Activated naive CD8-positive, alpha-beta T cell treated with anti-CD3 and anti-CD28 coated beads for 36 hours (primary cell): ENCODE measurements around the gene ZNF862. TPM values are rescaled to one million over a fixed set of nuclear protein-coding genes. Genes with fewer than 3 reads are reported as not detected.

Experiments
- DNase-seq: peaks from one replicate; pipeline ENCODE4 v3.0.0; 2021
- H3K27ac Mint-ChIP-seq: one replicate; pipeline ENCODE4 v1.8.0; 2022; ENCODE audit warnings: mild to moderate bottlenecking, moderate library complexity, mixed read lengths
- H3K27me3 Mint-ChIP-seq: one replicate; pipeline ENCODE4 v1.8.0; 2022; ENCODE audit warnings: mild to moderate bottlenecking, mixed read lengths
- H3K36me3 Mint-ChIP-seq: one replicate; pipeline ENCODE4 v1.8.0; 2021; ENCODE audit warnings: mild to moderate bottlenecking, mixed read lengths
- H3K4me1 Mint-ChIP-seq: one replicate; pipeline ENCODE4 v1.8.0; 2021; ENCODE audit warnings: mixed read lengths
- H3K4me3 Mint-ChIP-seq: one replicate; pipeline ENCODE4 v1.8.0; 2022; ENCODE audit warnings: mild to moderate bottlenecking, moderate library complexity, mixed read lengths
- H3K9me3 Mint-ChIP-seq: one replicate; pipeline ENCODE4 v1.8.0; 2022; ENCODE audit warnings: mixed read lengths
- total RNA-seq, 2 experiments: library from RNA; stranded (reverse); gene quantifications; one replicate each; pipeline ENCODE4 v1.2.3, GENCODE V29; 2021

ZNF862 gene
- total RNA-seq, 2 experiments from 2014 or later: 5.9 to 7.0 TPM

DNA sequence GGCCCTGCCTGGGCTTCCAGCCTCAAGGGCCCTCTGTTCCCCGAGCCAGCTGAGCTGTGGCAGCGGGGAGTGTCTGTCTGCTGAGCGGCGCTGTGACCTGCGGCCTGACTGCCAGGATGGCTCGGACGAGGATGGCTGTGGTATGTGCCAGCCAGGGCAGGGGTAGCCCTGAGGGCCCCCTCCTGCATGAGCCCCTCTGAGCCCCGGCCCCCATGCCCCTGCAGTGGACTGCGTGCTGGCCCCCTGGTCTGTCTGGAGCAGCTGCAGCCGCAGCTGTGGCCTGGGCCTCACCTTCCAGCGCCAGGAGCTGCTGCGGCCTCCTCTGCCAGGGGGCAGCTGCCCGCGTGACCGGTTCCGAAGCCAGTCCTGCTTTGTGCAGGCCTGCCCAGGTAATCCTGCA, 36.4 kb upstream of the ZNF862 start:
- Mint-ChIP-seq H3K36me3 (no peaks in the 10 kb centered on the region), H3K27me3 (no peaks in the 10 kb centered on the region), H3K27ac (no peak overlapping the region), H3K4me1 (no peaks in the 10 kb centered on the region), H3K4me3 (no peak overlapping the region), H3K9me3 (no peaks in the 10 kb centered on the region)
- no peak for DNase-seq

DNA sequence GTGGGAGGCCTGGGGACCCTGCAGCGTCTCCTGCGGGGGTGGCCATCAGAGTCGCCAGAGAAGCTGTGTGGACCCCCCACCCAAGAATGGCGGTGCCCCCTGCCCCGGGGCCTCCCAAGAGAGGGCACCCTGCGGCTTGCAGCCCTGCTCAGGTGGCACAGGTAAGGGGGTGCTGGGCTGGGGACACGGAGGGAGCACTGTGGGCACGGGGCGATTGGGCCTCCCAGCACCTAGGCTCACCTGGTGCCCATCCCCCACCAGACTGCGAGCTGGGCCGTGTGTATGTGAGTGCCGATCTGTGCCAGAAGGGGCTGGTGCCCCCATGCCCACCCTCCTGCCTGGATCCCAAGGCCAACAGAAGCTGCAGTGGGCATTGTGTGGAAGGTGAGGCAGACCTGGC, 35.2 kb upstream of the ZNF862 start:
- no peaks in the 10 kb centered on the region for H3K9me3 Mint-ChIP-seq
- no peaks in the 10 kb centered on the region for H3K4me1 Mint-ChIP-seq
- H3K4me3 Mint-ChIP-seq: no peak overlapping the region
- no peak overlapping the region for H3K27ac Mint-ChIP-seq
- H3K27me3 Mint-ChIP-seq: no peaks in the 10 kb centered on the region
- no peaks in the 10 kb centered on the region for H3K36me3 Mint-ChIP-seq
- DNase-seq: no peak

DNA sequence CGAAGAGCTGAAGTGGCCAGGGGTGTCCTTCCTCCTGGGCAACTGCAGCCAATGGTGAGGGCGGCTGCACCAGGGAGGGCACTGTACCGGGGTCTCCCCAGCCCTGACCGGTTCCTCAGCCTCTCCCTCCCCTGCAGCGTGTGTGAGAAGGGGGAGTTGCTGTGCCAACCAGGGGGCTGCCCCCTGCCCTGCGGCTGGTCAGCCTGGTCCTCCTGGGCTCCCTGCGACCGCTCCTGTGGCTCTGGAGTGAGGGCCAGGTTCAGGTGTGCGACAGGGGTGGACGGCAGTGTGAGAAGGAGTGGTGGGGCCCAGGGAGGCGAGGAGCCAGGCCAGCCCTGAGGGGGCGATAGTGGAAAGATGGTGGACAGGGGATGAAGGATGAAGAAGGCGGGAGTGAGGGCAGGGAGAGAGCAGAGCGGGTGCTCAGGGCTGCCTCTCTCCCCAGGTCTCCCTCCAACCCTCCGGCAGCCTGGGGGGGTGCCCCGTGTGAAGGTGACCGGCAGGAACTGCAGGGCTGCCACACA, 34.6 kb upstream of the ZNF862 start:
- Mint-ChIP-seq H3K9me3 (no peaks in the 10 kb centered on the region), H3K27me3 (no peaks in the 10 kb centered on the region)

DNA sequence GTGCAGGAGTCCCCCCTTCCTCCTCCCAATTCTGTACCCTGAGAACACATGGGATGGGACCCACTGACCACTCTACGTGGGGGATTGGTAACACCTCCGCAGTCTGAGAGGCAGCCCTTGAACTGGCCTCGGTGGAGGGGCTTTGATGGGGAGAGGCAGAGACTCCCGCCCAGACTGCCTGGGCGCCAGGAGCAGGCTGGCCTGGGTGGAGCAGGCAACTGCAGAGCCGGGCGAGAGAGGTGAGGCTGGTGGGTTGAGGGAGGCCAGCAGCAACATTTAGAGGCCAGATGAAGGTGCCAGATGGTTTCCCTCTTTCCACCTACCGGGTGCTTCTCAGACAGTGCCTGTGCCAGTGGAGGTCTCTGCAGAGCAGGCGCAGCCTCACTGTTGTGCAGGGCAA, 34.1 kb upstream of the ZNF862 start:
- H3K4me1 Mint-ChIP-seq: no peaks in the 10 kb centered on the region
- no peaks in the 10 kb centered on the region for H3K36me3 Mint-ChIP-seq
- H3K9me3 Mint-ChIP-seq: no peaks in the 10 kb centered on the region
- H3K4me3 Mint-ChIP-seq: no peak overlapping the region
- no peak for DNase-seq
- no peaks in the 10 kb centered on the region for H3K27me3 Mint-ChIP-seq
- no peak overlapping the region for H3K27ac Mint-ChIP-seq

More for the DNA sequence above, 34.6 kb upstream of the ZNF862 start:
- Mint-ChIP-seq H3K27ac (no peak overlapping the region), H3K4me1 (no peaks in the 10 kb centered on the region), H3K36me3 (no peaks in the 10 kb centered on the region), H3K4me3 (no peak overlapping the region)
- no peak for DNase-seq

DNA sequence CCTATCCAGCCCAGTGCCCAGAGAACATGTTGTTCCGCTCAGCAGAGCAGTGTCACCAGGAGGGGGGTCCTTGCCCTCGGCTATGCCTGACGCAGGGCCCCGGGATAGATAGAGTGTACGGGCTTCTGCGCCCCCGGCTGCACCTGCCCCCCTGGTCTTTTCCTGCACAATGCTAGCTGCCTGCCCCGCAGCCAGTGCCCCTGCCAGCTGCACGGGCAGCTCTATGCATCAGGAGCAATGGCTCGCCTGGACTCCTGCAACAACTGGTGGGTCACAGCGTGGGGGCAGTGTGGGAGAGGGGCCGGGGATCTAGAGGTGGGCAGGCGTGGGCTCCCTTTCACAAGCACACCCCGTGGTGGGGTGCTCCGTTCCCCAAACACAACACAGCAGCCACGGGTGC, 31.4 kb upstream of the ZNF862 start:
- Mint-ChIP-seq H3K4me1 (no peaks in the 10 kb centered on the region), H3K9me3 (no peaks in the 10 kb centered on the region), H3K27me3 (no peaks in the 10 kb centered on the region), H3K36me3 (no peaks in the 10 kb centered on the region), H3K27ac (no peak overlapping the region), H3K4me3 (no peak overlapping the region)
- DNase-seq: no peak

DNA sequence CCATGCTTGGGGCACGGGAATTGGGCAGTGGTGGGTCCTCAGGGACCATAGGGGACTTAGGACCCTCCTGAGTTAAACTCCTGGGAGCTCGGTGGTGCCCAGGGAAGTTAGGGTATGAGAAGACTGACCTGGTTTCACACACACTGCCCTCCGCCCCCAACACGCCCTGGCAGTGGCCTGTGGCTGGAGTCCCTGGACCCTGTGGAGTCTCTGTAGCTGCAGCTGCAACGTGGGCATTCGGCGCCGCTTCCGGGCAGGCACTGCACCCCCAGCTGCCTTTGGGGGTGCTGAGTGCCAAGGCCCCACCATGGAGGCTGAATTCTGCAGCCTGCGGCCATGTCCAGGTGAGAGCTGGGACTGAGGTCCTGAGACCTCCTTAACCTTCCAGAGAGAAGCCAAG, 29.9 kb upstream of the ZNF862 start:
- DNase-seq: no peak
- no peaks in the 10 kb centered on the region for H3K9me3 Mint-ChIP-seq
- H3K4me1 Mint-ChIP-seq: no peaks in the 10 kb centered on the region
- no peaks in the 10 kb centered on the region for H3K27me3 Mint-ChIP-seq
- H3K36me3 Mint-ChIP-seq: no peaks in the 10 kb centered on the region
- no peak overlapping the region for H3K27ac Mint-ChIP-seq
- H3K4me3 Mint-ChIP-seq: no peak overlapping the region

DNA sequence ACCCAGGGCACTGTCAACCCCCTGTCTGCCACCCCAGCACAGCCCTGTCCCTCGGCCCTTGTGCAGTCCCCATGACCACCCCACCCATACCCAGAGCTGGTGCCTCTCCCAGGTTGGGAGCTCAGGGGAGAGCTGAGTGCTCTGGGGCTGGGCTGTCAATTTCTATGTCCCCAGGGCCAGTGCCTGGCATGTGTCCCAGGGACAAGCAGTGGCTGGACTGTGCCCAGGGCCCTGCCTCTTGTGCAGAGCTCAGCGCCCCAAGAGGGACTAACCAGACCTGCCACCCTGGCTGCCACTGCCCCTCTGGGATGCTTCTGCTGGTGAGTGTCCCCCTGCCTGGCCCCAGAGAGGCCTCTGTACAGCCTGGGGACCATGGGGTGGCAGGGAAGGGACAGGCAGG, 29.0 kb upstream of the ZNF862 start:
- H3K9me3 Mint-ChIP-seq: no peaks in the 10 kb centered on the region
- no peak for DNase-seq
- no peak overlapping the region for H3K27ac Mint-ChIP-seq
- H3K4me1 Mint-ChIP-seq: no peaks in the 10 kb centered on the region
- no peaks in the 10 kb centered on the region for H3K27me3 Mint-ChIP-seq
- H3K36me3 Mint-ChIP-seq: no peaks in the 10 kb centered on the region
- no peak overlapping the region for H3K4me3 Mint-ChIP-seq

DNA sequence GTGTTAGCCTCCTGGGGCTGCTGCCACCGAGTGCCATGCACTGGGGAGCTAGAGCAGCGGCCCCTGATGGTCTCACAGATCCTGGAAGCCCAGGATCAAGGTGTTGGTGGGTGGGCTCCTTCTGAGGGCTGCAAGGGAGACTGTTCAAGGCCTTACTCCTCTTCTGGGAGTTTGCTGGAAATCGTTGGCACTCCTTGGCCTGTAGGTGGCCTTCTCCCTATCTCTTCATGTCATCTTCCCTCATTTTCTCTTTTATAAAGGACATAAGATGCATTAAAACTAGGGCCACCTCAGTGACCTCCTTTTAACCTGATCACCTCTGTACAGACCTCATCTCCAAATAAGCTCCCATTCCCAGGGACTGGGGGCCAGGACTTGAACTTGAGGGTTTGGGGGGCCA, 27.0 kb upstream of the ZNF862 start:
- DNase-seq: no peak
- Mint-ChIP-seq H3K36me3 (no peaks in the 10 kb centered on the region), H3K9me3 (no peaks in the 10 kb centered on the region), H3K4me1 (no peaks in the 10 kb centered on the region), H3K27ac (no peak overlapping the region), H3K4me3 (no peak overlapping the region), H3K27me3 (no peaks in the 10 kb centered on the region)

DNA sequence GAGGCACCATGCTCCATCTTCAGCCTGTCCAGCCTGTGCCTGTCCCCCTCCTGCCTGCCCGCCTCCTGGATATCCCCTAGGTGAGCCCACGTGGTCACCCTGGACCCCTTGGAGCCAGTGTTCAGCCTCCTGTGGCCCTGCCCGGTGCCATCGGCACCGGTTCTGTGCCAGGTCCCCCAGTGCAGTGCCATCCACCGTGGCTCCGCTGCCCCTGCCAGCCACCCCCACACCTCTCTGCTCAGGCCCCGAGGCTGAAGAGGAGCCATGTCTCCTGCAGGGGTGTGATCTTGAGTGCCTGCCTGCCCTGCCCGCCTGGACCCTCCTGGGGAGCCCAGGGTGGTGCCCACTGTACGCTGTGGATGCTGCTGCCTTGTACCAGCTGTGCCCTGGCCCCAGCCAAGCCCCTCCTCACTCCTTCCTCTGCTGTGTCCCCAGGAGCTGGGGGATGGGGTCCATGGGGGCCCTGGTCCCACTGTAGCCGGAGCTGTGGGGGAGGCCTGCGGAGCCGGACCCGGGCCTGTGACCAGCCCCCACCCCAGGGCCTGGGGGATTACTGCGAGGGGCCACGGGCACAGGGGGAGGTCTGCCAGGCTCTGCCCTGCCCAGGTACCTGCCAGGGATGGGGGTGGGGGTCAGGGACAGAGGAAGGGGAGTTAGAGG, 26.2 kb upstream of the ZNF862 start:
- Mint-ChIP-seq H3K4me1 (no peaks in the 10 kb centered on the region), H3K27ac (no peak overlapping the region), H3K4me3 (no peak overlapping the region), H3K36me3 (no peaks in the 10 kb centered on the region), H3K9me3 (no peaks in the 10 kb centered on the region), H3K27me3 (no peaks in the 10 kb centered on the region)
- no peak for DNase-seq

DNA sequence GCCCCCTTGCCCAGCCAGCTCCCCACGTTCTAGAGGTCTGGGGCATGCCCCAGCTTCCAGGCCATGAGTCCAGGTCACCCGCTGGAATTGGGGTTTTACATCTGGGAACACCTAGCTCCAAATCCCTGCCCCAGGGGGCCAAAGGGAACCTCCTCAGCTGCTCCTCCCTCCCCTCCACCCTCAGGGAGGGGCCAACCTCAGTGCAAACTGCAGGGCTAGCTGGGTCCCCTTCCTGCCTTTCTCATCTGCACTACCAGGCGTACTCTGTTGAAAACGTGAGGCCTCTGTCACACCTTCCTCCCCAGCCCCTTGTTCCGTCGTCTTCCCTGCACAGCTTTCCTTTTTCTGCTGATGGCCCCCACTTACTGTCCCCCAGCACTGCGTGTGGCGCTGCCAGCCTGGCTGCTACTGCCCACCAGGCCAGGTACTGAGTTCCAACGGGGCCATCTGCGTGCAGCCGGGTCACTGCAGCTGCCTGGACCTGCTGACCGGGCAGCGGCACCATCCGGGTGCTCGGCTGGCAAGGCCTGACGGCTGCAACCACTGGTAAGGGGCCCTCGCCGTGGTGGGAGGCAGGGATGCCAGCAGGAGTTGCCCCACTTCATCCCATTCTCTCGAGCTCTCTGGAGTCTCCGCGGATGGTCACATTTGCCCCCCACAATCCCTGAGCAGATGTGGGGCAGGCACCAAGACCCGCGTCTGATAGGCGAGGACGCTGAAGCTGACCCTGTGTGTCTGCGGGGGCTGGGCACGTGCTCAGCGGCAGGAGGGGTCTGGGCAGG, 24.7 kb upstream of the ZNF862 start:
- no peaks in the 10 kb centered on the region for H3K9me3 Mint-ChIP-seq
- no peaks in the 10 kb centered on the region for H3K27me3 Mint-ChIP-seq
- no peaks in the 10 kb centered on the region for H3K36me3 Mint-ChIP-seq

DNA sequence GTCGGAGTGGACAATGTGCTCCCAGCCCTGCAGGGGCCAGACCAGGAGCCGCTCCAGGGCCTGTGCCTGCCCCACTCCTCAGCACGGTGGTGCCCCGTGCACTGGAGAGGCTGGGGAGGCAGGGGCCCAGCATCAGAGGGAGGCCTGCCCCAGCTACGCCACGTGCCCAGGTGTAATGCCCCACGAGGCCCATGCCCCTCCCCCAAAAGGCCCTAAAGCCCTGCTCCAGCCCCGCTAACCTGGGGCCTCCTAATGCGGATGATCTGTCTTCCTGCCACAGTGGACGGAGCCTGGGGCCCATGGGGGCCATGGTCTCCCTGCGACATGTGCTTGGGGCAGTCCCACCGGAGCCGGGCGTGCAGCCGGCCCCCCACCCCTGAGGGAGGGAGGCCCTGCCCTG, 23.7 kb upstream of the ZNF862 start:
- no peak for DNase-seq
- no peak overlapping the region for H3K4me3 Mint-ChIP-seq
- no peaks in the 10 kb centered on the region for H3K27me3 Mint-ChIP-seq
- H3K9me3 Mint-ChIP-seq: no peaks in the 10 kb centered on the region
- no peaks in the 10 kb centered on the region for H3K4me1 Mint-ChIP-seq
- no peak overlapping the region for H3K27ac Mint-ChIP-seq
- H3K36me3 Mint-ChIP-seq: no peaks in the 10 kb centered on the region

More for the DNA sequence above, 24.7 kb upstream of the ZNF862 start:
- no peak for DNase-seq
- no peak overlapping the region for H3K27ac Mint-ChIP-seq
- H3K4me1 Mint-ChIP-seq: no peaks in the 10 kb centered on the region
- no peak overlapping the region for H3K4me3 Mint-ChIP-seq

DNA sequence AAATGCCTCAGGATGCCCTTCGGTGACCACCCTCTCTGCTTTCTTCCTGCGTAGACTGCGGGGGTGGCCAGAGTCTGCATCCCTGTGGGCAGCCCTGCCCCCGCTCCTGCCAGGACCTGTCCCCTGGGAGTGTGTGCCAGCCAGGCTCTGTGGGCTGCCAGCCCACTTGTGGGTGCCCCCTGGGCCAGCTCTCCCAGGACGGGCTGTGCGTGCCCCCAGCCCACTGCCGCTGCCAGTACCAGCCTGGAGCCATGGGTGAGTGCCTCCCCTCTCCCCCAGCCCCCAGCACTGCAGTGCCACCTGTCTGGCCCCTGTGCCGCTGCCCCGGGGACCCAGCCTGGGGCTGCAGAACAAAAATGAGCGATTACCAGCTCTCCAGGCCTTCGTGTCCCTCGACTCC, 23.1 kb upstream of the ZNF862 start:
- Mint-ChIP-seq H3K27ac (no peak overlapping the region), H3K27me3 (no peaks in the 10 kb centered on the region), H3K9me3 (no peaks in the 10 kb centered on the region), H3K4me3 (no peak overlapping the region), H3K36me3 (no peaks in the 10 kb centered on the region), H3K4me1 (no peaks in the 10 kb centered on the region)
- no peak for DNase-seq

DNA sequence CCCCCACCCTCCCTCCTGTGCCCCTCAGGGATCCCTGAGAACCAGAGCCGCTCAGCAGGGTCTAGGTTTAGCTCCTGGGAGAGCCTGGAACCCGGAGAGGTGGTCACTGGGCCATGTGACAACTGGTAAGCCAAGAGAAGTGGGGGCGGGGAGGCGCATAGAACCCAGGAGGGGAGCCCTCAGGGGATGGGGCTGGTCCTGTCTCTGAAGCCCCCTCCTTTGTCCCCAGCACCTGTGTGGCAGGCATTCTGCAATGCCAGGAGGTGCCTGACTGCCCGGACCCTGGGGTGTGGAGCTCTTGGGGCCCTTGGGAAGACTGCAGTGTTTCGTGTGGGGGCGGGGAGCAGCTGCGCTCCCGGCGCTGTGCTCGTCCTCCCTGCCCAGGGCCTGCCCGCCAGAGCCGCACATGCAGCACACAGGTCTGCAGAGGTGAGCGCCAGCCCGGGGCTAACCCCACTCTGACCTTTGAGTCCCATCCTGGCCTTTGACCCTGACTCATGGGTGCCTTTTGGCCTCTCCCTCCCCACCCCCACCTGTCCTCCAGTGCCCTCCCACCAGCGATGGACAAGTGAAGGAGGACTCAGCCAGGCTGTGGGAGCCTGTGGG, 22.4 kb upstream of the ZNF862 start:
- no peak overlapping the region for H3K4me3 Mint-ChIP-seq
- H3K36me3 Mint-ChIP-seq: no peaks in the 10 kb centered on the region

DNA sequence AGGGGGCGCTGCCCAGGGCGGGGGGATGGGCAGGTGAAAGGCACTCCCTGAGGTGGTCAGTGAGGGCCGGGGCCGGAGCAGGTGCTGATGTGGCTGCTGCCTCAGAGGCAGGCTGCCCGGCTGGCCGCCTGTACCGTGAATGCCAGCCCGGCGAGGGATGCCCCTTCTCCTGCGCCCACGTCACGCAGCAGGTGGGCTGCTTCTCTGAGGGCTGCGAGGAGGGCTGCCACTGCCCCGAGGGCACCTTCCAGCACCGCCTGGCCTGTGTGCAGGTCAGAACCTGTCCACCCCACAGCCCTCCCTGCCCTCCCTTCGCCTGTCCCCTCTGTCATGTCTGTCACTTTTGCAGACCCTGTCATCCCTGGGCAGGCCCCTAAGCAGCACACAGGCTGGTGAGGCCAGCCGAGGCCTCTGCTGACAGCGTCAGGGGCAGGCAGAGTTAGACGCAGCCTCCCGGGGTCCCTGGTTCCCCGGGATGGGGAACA, 21.9 kb upstream of the ZNF862 start:
- no peak overlapping the region for H3K4me3 Mint-ChIP-seq
- no peaks in the 10 kb centered on the region for H3K4me1 Mint-ChIP-seq
- no peaks in the 10 kb centered on the region for H3K36me3 Mint-ChIP-seq
- no peaks in the 10 kb centered on the region for H3K9me3 Mint-ChIP-seq
- no peak overlapping the region for H3K27ac Mint-ChIP-seq
- no peaks in the 10 kb centered on the region for H3K27me3 Mint-ChIP-seq
- no peak for DNase-seq

More for the DNA sequence above, 22.4 kb upstream of the ZNF862 start:
- Mint-ChIP-seq H3K9me3 (no peaks in the 10 kb centered on the region), H3K27ac (no peak overlapping the region), H3K4me1 (no peaks in the 10 kb centered on the region), H3K27me3 (no peaks in the 10 kb centered on the region)
- DNase-seq: no peak

DNA sequence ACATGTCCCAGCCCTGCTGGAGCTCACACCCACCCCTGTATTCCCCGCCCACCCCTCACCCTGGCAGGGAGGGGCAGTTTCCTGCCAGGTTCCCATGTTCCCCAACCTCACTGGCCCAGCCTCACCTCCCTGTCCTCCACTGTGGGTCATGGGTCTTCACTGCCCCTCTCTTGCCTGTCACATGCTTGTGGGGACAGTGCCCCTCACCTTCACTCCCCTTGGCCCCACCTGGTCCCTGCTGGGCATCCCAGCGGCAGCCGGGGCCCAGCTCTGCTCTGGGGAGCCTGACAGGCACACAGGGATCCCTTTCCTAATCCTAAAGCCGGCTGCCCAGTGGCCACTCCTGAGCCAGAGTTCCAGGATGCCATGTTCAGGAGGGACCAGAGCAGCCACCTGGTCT, 21.4 kb upstream of the ZNF862 start:
- no peak overlapping the region for H3K27ac Mint-ChIP-seq
- no peaks in the 10 kb centered on the region for H3K36me3 Mint-ChIP-seq
- no peak for DNase-seq
- H3K4me1 Mint-ChIP-seq: no peaks in the 10 kb centered on the region
- H3K9me3 Mint-ChIP-seq: no peaks in the 10 kb centered on the region
- H3K27me3 Mint-ChIP-seq: no peaks in the 10 kb centered on the region
- no peak overlapping the region for H3K4me3 Mint-ChIP-seq
